Activated naive CD8-positive, alpha-beta T cell treated with anti-CD3 and anti-CD28 coated beads for 36 hours (primary cell): ENCODE measurements around the gene SNCAIP. TPM values are rescaled to one million over a fixed set of nuclear protein-coding genes. Genes with fewer than 3 reads are reported as not detected.

ENCODE experiments used
- DNase-seq: peaks from one replicate; pipeline ENCODE4 v3.0.0; 2021
- H3K27ac Mint-ChIP-seq: one replicate; pipeline ENCODE4 v1.8.0; 2022; ENCODE audit warnings: mild to moderate bottlenecking, moderate library complexity, mixed read lengths
- H3K27me3 Mint-ChIP-seq: one replicate; pipeline ENCODE4 v1.8.0; 2022; ENCODE audit warnings: mild to moderate bottlenecking, mixed read lengths
- H3K36me3 Mint-ChIP-seq: one replicate; pipeline ENCODE4 v1.8.0; 2021; ENCODE audit warnings: mild to moderate bottlenecking, mixed read lengths
- H3K4me1 Mint-ChIP-seq: one replicate; pipeline ENCODE4 v1.8.0; 2021; ENCODE audit warnings: mixed read lengths
- H3K4me3 Mint-ChIP-seq: one replicate; pipeline ENCODE4 v1.8.0; 2022; ENCODE audit warnings: mild to moderate bottlenecking, moderate library complexity, mixed read lengths
- H3K9me3 Mint-ChIP-seq: one replicate; pipeline ENCODE4 v1.8.0; 2022; ENCODE audit warnings: mixed read lengths
- total RNA-seq, 2 experiments: library from RNA; stranded (reverse); gene quantifications; one replicate each; pipeline ENCODE4 v1.2.3, GENCODE V29; 2021

The SNCAIP gene
- total RNA-seq, 2 experiments from 2014 or later = not detected

GRCh38 chr5:122304471-122305215, 7.4 kb upstream of the SNCAIP start:
- DNase-seq = no peak
- Mint-ChIP-seq H3K4me3 (no peak overlapping the region), H3K27me3 (peaks cover 12% of the 10 kb centered on the region), H3K27ac (no peak overlapping the region), H3K9me3 (no peaks in the 10 kb centered on the region), H3K36me3 (no peaks in the 10 kb centered on the region), H3K4me1 (no peaks in the 10 kb centered on the region)

- H3K27ac Mint-ChIP-seq = no peak overlapping the region
- peaks cover 30% of the 10 kb centered on the region for H3K27me3 Mint-ChIP-seq
- H3K4me1 Mint-ChIP-seq = no peaks in the 10 kb centered on the region
- no peak for DNase-seq
- no peaks in the 10 kb centered on the region for H3K36me3 Mint-ChIP-seq
- no peaks in the 10 kb centered on the region for H3K9me3 Mint-ChIP-seq
- H3K4me3 Mint-ChIP-seq = no peak overlapping the region
Measured at GRCh38 chr5:122306461-122306860, 5.6 kb upstream of the SNCAIP start.

GRCh38 chr5:122310889-122311288, 1.1 kb upstream of the SNCAIP start:
- peaks cover 69% of the 10 kb centered on the region for H3K27me3 Mint-ChIP-seq
- H3K9me3 Mint-ChIP-seq = no peaks in the 10 kb centered on the region
- peaks cover 7% of the 10 kb centered on the region for H3K4me1 Mint-ChIP-seq
- H3K4me3 Mint-ChIP-seq = no peak overlapping the region
- DNase-seq = no peak
- H3K36me3 Mint-ChIP-seq = no peaks in the 10 kb centered on the region
- H3K27ac Mint-ChIP-seq = no peak overlapping the region

- Mint-ChIP-seq H3K4me3 (no peak overlapping the region), H3K4me1 (peaks cover 7% of the 10 kb centered on the region), H3K27ac (no peak overlapping the region), H3K36me3 (no peaks in the 10 kb centered on the region), H3K27me3 (peaks cover 72% of the 10 kb centered on the region), H3K9me3 (no peaks in the 10 kb centered on the region)
- no peak for DNase-seq
Measured at GRCh38 chr5:122311497-122311960, 508 bp upstream of the SNCAIP start.

GRCh38 chr5:122312591-122313406, 762 bp downstream of the SNCAIP start:
- Mint-ChIP-seq H3K27me3 (peaks cover 69% of the 10 kb centered on the region), H3K9me3 (no peaks in the 10 kb centered on the region), H3K4me1 (peaks cover 7% of the 10 kb centered on the region), H3K4me3 (peak overlapping the region; percentile 29), H3K36me3 (no peaks in the 10 kb centered on the region), H3K27ac (no peak overlapping the region)
- DNase-seq = no peak

GRCh38 chr5:122314036-122314435, 2.0 kb downstream of the SNCAIP start:
- H3K4me1 Mint-ChIP-seq = peaks cover 7% of the 10 kb centered on the region
- H3K27me3 Mint-ChIP-seq = peaks cover 69% of the 10 kb centered on the region
- no peak overlapping the region for H3K4me3 Mint-ChIP-seq
- no peak overlapping the region for H3K27ac Mint-ChIP-seq
- H3K9me3 Mint-ChIP-seq = no peaks in the 10 kb centered on the region
- no peaks in the 10 kb centered on the region for H3K36me3 Mint-ChIP-seq
- DNase-seq = no peak

- H3K4me1 Mint-ChIP-seq = peaks cover 7% of the 10 kb centered on the region
- H3K9me3 Mint-ChIP-seq = no peaks in the 10 kb centered on the region
- DNase-seq = no peak
- H3K4me3 Mint-ChIP-seq = no peak overlapping the region
- peaks cover 56% of the 10 kb centered on the region for H3K27me3 Mint-ChIP-seq
- H3K36me3 Mint-ChIP-seq = no peaks in the 10 kb centered on the region
- H3K27ac Mint-ChIP-seq = no peak overlapping the region
Measured at GRCh38 chr5:122315521-122315920, 3.5 kb downstream of the SNCAIP start.

GRCh38 chr5:122316656-122317055, 4.6 kb downstream of the SNCAIP start:
- Mint-ChIP-seq H3K9me3 (no peaks in the 10 kb centered on the region), H3K27me3 (peaks cover 44% of the 10 kb centered on the region), H3K27ac (no peak overlapping the region), H3K4me3 (no peak overlapping the region), H3K4me1 (peaks cover 7% of the 10 kb centered on the region), H3K36me3 (no peaks in the 10 kb centered on the region)
- DNase-seq = no peak

GRCh38 chr5:122319897-122320296, 7.9 kb downstream of the SNCAIP start:
- Mint-ChIP-seq H3K4me1 (no peaks in the 10 kb centered on the region), H3K4me3 (no peak overlapping the region), H3K27ac (no peak overlapping the region), H3K36me3 (no peaks in the 10 kb centered on the region), H3K9me3 (no peaks in the 10 kb centered on the region), H3K27me3 (peaks cover 16% of the 10 kb centered on the region)
- DNase-seq = no peak

- no peaks in the 10 kb centered on the region for H3K9me3 Mint-ChIP-seq
- H3K36me3 Mint-ChIP-seq = no peaks in the 10 kb centered on the region
- DNase-seq = no peak
- H3K27me3 Mint-ChIP-seq = no peaks in the 10 kb centered on the region
- H3K4me3 Mint-ChIP-seq = no peak overlapping the region
- no peaks in the 10 kb centered on the region for H3K4me1 Mint-ChIP-seq
- H3K27ac Mint-ChIP-seq = no peak overlapping the region
Measured at GRCh38 chr5:122321921-122322320, 9.9 kb downstream of the SNCAIP start.

GRCh38 chr5:122322801-122323548, 10.9 kb downstream of the SNCAIP start:
- Mint-ChIP-seq H3K4me3 (no peak overlapping the region), H3K36me3 (no peaks in the 10 kb centered on the region), H3K4me1 (no peaks in the 10 kb centered on the region), H3K27ac (no peak overlapping the region), H3K27me3 (no peaks in the 10 kb centered on the region), H3K9me3 (no peaks in the 10 kb centered on the region)
- DNase-seq = no peak

- Mint-ChIP-seq H3K27me3 (no peaks in the 10 kb centered on the region), H3K4me1 (no peaks in the 10 kb centered on the region), H3K36me3 (no peaks in the 10 kb centered on the region), H3K27ac (no peak overlapping the region), H3K4me3 (no peak overlapping the region), H3K9me3 (no peaks in the 10 kb centered on the region)
- no peak for DNase-seq
Measured at GRCh38 chr5:122323738-122324137, 11.7 kb downstream of the SNCAIP start.

GRCh38 chr5:122327110-122327509, 15.1 kb downstream of the SNCAIP start:
- Mint-ChIP-seq H3K36me3 (no peaks in the 10 kb centered on the region), H3K9me3 (no peaks in the 10 kb centered on the region), H3K4me3 (no peak overlapping the region), H3K27me3 (no peaks in the 10 kb centered on the region), H3K4me1 (no peaks in the 10 kb centered on the region), H3K27ac (no peak overlapping the region)
- DNase-seq = no peak

GRCh38 chr5:122330881-122331280, 18.8 kb downstream of the SNCAIP start:
- no peaks in the 10 kb centered on the region for H3K9me3 Mint-ChIP-seq
- no peaks in the 10 kb centered on the region for H3K36me3 Mint-ChIP-seq
- no peak overlapping the region for H3K4me3 Mint-ChIP-seq
- H3K27ac Mint-ChIP-seq = no peak overlapping the region
- H3K4me1 Mint-ChIP-seq = no peaks in the 10 kb centered on the region
- no peaks in the 10 kb centered on the region for H3K27me3 Mint-ChIP-seq
- DNase-seq = no peak
